Trophoblast cell (in vitro differentiated cells and primary cell): Measurements from ENCODE around the gene SEMA5A.

ENCODE experiments used
- DNase-seq, 2 donors: peaks; one replicate each; pipeline ENCODE4 v3.0.0-alpha.2; 2016
- H2AFZ ChIP-seq: 2 replicates; pipeline ENCODE4 v1.6.1; 2013; ENCODE audit warnings: low read length, moderate library complexity, mild to moderate bottlenecking; ENCODE audit not compliant: insufficient read depth, poor library complexity
- H2AK5ac ChIP-seq: 2 replicates; pipeline ENCODE4 v1.6.1; 2013; ENCODE audit warnings: mild to moderate bottlenecking, low read length
- H2BK120ac ChIP-seq: 2 replicates; pipeline ENCODE4 v1.6.1; 2013; ENCODE audit warnings: low read length, mild to moderate bottlenecking, moderate library complexity; ENCODE audit not compliant: insufficient read depth, poor library complexity
- H2BK12ac ChIP-seq: 2 replicates; pipeline ENCODE4 v1.6.1; 2013; ENCODE audit warnings: mild to moderate bottlenecking, low read length, moderate library complexity
- H2BK5ac ChIP-seq: 2 replicates; pipeline ENCODE4 v1.6.1; 2013; ENCODE audit warnings: low read length, low read depth, moderate library complexity, mild to moderate bottlenecking; ENCODE audit not compliant: poor library complexity
- H3K14ac ChIP-seq: 2 replicates; pipeline ENCODE4 v1.6.1; 2013; ENCODE audit warnings: mild to moderate bottlenecking, low read length
- H3K18ac ChIP-seq: 2 replicates; pipeline ENCODE4 v1.6.1; 2013; ENCODE audit warnings: mild to moderate bottlenecking, low read length
- H3K23ac ChIP-seq: 2 replicates; pipeline ENCODE4 v1.6.1; 2013; ENCODE audit warnings: low read length
- H3K27ac ChIP-seq: 2 replicates; pipeline ENCODE4 v1.5.1; 2013; ENCODE audit warnings: low read depth, mild to moderate bottlenecking, inconsistent platforms, low read length, moderate library complexity
- H3K27me3 ChIP-seq: 2 replicates; pipeline ENCODE4 v1.6.1; 2013; ENCODE audit warnings: inconsistent platforms, mild to moderate bottlenecking, low read length, moderate library complexity; ENCODE audit not compliant: insufficient read depth
- H3K36me3 ChIP-seq, 2 experiments: 1 replicate in 1 of 2; 2 replicates in 1 of 2; pipeline ENCODE4 v1.6.1; 2013; ENCODE audit warnings: low read length in 2 of 2, mild to moderate bottlenecking in 2 of 2, moderate library complexity in 1 of 2; ENCODE audit not compliant: insufficient read depth in 2 of 2, control insufficient read depth in 1 of 2
- H3K4ac ChIP-seq: 2 replicates; pipeline ENCODE4 v1.6.1; 2013; ENCODE audit warnings: low read depth, mild to moderate bottlenecking, low read length, moderate library complexity
- H3K4me1 ChIP-seq, 2 experiments: 1 replicate in 1 of 2; 2 replicates in 1 of 2; pipeline ENCODE4 v1.6.1; 2013; ENCODE audit warnings: low read length in 2 of 2, mild to moderate bottlenecking in 2 of 2, moderate library complexity in 1 of 2; ENCODE audit not compliant: insufficient read depth in 2 of 2, control insufficient read depth in 1 of 2
- H3K4me2 ChIP-seq: 2 replicates; pipeline ENCODE4 v1.6.1; 2013; ENCODE audit warnings: inconsistent platforms, mild to moderate bottlenecking, low read length, moderate library complexity
- H3K4me3 ChIP-seq: 2 replicates; pipeline ENCODE4 v1.5.1; 2013; ENCODE audit warnings: mild to moderate bottlenecking, low read depth, low read length, inconsistent platforms
- H3K79me1 ChIP-seq: one replicate; pipeline ENCODE4 v1.6.1; 2013; ENCODE audit warnings: low read length
- H3K79me2 ChIP-seq: 2 replicates; pipeline ENCODE4 v1.6.1; 2013; ENCODE audit warnings: low read length, mild to moderate bottlenecking; ENCODE audit not compliant: control insufficient read depth, insufficient read depth, poor library complexity
- H3K9ac ChIP-seq: 2 replicates; pipeline ENCODE4 v1.6.1; 2013; ENCODE audit warnings: mild to moderate bottlenecking, low read length
- H3K9me3 ChIP-seq: 2 replicates; pipeline ENCODE4 v1.6.1; 2013; ENCODE audit warnings: low read depth, mild to moderate bottlenecking, control low read depth, inconsistent platforms, low read length; ENCODE audit not compliant: insufficient read depth
- H4K12ac ChIP-seq: 2 replicates; pipeline ENCODE4 v1.6.1; 2013; ENCODE audit warnings: low read depth, mild to moderate bottlenecking, low read length, moderate library complexity
- H4K8ac ChIP-seq: 2 replicates; pipeline ENCODE4 v1.6.1; 2013; ENCODE audit warnings: low read depth, mild to moderate bottlenecking, low read length, moderate library complexity
- H4K91ac ChIP-seq: one replicate; pipeline ENCODE4 v1.6.1; 2013; ENCODE audit warnings: low read depth, mild to moderate bottlenecking, low read length, moderate library complexity
- WGBS: extraction: QIAGEN DNeasy Blood & Tissue Kit; methylation state at CpG from one replicate; pipeline ENCODE4 v1.1.7; 2013; ENCODE audit warnings: missing lambda C conversion rate; ENCODE audit not compliant: insufficient read length, insufficient coverage; ENCODE audit errors: extremely low coverage; 5-methylcytosine and 5-hydroxymethylcytosine counted together

The SEMA5A gene

GRCh38 chr5:9067154-9067553 is 478.7 kb downstream of the SEMA5A start:
- Histone ChIP-seq H3K79me1 (no peaks in the 10 kb centered on the region), H3K36me3 (peaks cover 22 to 31% of the 10 kb centered on the region in 2 experiments), H3K4me2 (no peak overlapping the region), H3K23ac (no peak overlapping the region), H3K14ac (no peak overlapping the region), H2BK5ac (no peak overlapping the region), H3K4me1 (no peaks in the 10 kb centered on the region), H3K27me3 (no peaks in the 10 kb centered on the region), H3K18ac (no peak overlapping the region), H2AFZ (no peak overlapping the region), H2BK120ac (no peak overlapping the region), H3K27ac (no peak overlapping the region), H3K4ac (no peak overlapping the region), H2AK5ac (no peak overlapping the region), H2BK12ac (no peak overlapping the region), H4K8ac (no peak overlapping the region), H4K91ac (no peak overlapping the region), H3K9me3 (no peaks in the 10 kb centered on the region), H3K9ac (no peak overlapping the region), H4K12ac (no peak overlapping the region), H3K79me2 (no peaks in the 10 kb centered on the region), H3K4me3 (no peak overlapping the region)
- no peak for DNase-seq
- WGBS = no CpG with 5 or more reads among the region's 2 CpGs

DNA sequence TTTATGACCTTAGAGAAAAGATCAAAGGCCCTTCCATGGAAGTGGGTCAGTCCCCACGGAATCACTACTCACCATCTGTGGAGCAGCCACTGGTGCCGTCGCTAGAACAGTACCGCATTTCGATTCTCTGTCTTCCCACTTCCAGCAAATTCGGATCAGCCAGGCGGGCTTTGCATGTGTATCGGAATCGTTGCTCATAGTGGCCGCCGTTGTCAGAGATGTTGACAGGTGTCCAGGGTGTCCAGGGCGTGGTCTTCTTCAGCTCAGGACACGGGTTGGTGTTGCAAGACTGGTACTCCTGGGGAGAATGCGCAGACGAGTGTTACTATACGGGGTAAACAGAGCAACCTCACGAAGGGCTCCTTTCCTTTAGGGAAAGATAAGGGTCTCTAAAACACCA is 479.5 kb downstream of the SEMA5A start:
- H4K12ac ChIP-seq = no peak overlapping the region
- no peaks in the 10 kb centered on the region for H3K27me3 ChIP-seq
- no peaks in the 10 kb centered on the region for H3K79me2 ChIP-seq
- no peak overlapping the region for H4K91ac ChIP-seq
- H2BK120ac ChIP-seq = no peak overlapping the region
- H2BK12ac ChIP-seq = no peak overlapping the region
- no peaks in the 10 kb centered on the region for H3K9me3 ChIP-seq
- no peak overlapping the region for H4K8ac ChIP-seq
- WGBS = no CpG with 5 or more reads among the region's 17 CpGs
- H3K14ac ChIP-seq = no peak overlapping the region
- no peak overlapping the region for H3K27ac ChIP-seq
- H3K4me3 ChIP-seq = no peak overlapping the region
- H2AFZ ChIP-seq = no peak overlapping the region
- H2AK5ac ChIP-seq = no peak overlapping the region
- DNase-seq = no peak
- no peaks in the 10 kb centered on the region for H3K4me1 ChIP-seq
- H3K23ac ChIP-seq = no peak overlapping the region
- no peak overlapping the region for H3K4me2 ChIP-seq
- H2BK5ac ChIP-seq = no peak overlapping the region
- no peak overlapping the region for H3K18ac ChIP-seq
- no peaks in the 10 kb centered on the region for H3K79me1 ChIP-seq
- H3K9ac ChIP-seq = no peak overlapping the region
- H3K36me3 ChIP-seq = peaks cover 30 to 40% of the 10 kb centered on the region in 2 experiments
- no peak overlapping the region for H3K4ac ChIP-seq

- Histone ChIP-seq H3K4me3 (no peak overlapping the region), H3K18ac (no peak overlapping the region), H3K27ac (no peak overlapping the region), H4K8ac (no peak overlapping the region), H3K14ac (no peak overlapping the region), H4K12ac (no peak overlapping the region), H3K23ac (no peak overlapping the region), H3K9me3 (no peaks in the 10 kb centered on the region), H3K79me1 (no peaks in the 10 kb centered on the region), H3K4me2 (no peak overlapping the region), H2AFZ (no peak overlapping the region), H3K36me3 (peaks cover 40 to 44% of the 10 kb centered on the region in 2 experiments), H3K4me1 (peaks cover 0 to 3% of the 10 kb centered on the region in 2 experiments), H2BK12ac (no peak overlapping the region), H3K27me3 (no peaks in the 10 kb centered on the region), H2AK5ac (no peak overlapping the region), H3K9ac (no peak overlapping the region), H3K4ac (no peak overlapping the region), H4K91ac (no peak overlapping the region), H3K79me2 (no peaks in the 10 kb centered on the region), H2BK5ac (no peak overlapping the region), H2BK120ac (no peak overlapping the region)
- DNase-seq = no peak
- WGBS = no CpG with 5 or more reads among the region's 3 CpGs
Measured at GRCh38 chr5:9063615-9064245, 482.1 kb downstream of the SEMA5A start.

DNA sequence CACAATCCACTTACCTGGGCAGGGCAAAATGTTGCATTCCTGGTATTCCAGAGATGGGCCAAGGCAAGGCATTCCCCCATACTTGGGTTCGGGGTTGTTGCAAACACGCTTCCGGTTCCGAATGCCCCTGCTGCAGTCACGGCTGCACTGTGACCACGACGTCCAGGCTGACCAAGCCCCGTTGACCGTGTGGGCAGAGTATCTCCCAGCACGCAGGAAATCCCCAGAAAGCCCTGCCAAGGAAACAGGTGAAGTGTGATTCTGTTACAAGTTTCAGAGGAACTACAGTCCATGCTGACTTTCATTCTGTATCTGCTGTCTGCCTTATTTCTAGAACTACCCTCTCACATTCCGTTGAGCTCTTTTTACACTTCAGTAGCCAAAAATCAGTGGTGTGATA is 483.0 kb downstream of the SEMA5A start:
- WGBS = no CpG with 5 or more reads among the region's 11 CpGs
- H2AK5ac ChIP-seq = no peak overlapping the region
- H3K18ac ChIP-seq = no peak overlapping the region

More for the DNA sequence above, 483.0 kb downstream of the SEMA5A start:
- Histone ChIP-seq H3K4ac (no peak overlapping the region), H3K27me3 (no peaks in the 10 kb centered on the region), H3K27ac (no peak overlapping the region), H3K4me1 (peaks cover 0 to 3% of the 10 kb centered on the region in 2 experiments), H4K91ac (no peak overlapping the region), H2BK12ac (no peak overlapping the region), H3K4me3 (no peak overlapping the region), H3K9me3 (no peaks in the 10 kb centered on the region), H2BK5ac (no peak overlapping the region), H3K36me3 (peaks cover 39 to 44% of the 10 kb centered on the region in 2 experiments), H3K14ac (no peak overlapping the region), H3K4me2 (no peak overlapping the region), H2BK120ac (no peak overlapping the region), H4K12ac (no peak overlapping the region), H3K23ac (no peak overlapping the region), H3K79me2 (no peaks in the 10 kb centered on the region), H3K79me1 (no peaks in the 10 kb centered on the region), H2AFZ (no peak overlapping the region), H4K8ac (no peak overlapping the region), H3K9ac (no peak overlapping the region)
- DNase-seq = no peak
